ENCODE measurements around the gene OFD1.

Gene OFD1

GRCh38 chrX:13717700-13718472 is 16.7 kb upstream of the OFD1 start:
- ATAC-seq (ENCODE audit: insufficient read depth, low read depth), result no peak
- H3K36me3 ChIP-seq (ENCODE audit: insufficient read depth, low read length), result peaks cover 43% of the 10 kb centered on the region
- no peak for DNase-seq

GRCh38 chrX:13719192-13719856 is 15.2 kb upstream of the OFD1 start:
- peaks cover 41% of the 10 kb centered on the region for H3K79me2 ChIP-seq (ENCODE audit: insufficient read depth, low read length)
- H3K9ac ChIP-seq (ENCODE audit: low read depth, low read length), result no peak overlapping the region
- TF ChIP-seq EZH2 (IDR thresholded peaks at IDR 0.05; ENCODE audit: borderline replicate concordance, low read depth, low read length, severe bottlenecking), result no peak
- TF ChIP-seq CTCF (IDR thresholded peaks at IDR 0.05; ENCODE audit: borderline replicate concordance, extremely low read depth, low read length, poor library complexity, severe bottlenecking), result no peak
- no peak overlapping the region for H3K4me3 ChIP-seq (ENCODE audit: low read depth in 1 of 2, low read length in 2 of 2)
- DNase-seq (no peak), ATAC-seq (ENCODE audit: insufficient read depth, low read depth) (no peak)
- H4K20me1 ChIP-seq (ENCODE audit: insufficient read depth, low read length), result no peaks in the 10 kb centered on the region; the same call in 1 of the 2 replicates
- H3K9me3 ChIP-seq (ENCODE audit: insufficient read depth, low read length, severe bottlenecking), result no peaks in the 10 kb centered on the region
- no peak overlapping the region for H3K4me2 ChIP-seq (ENCODE audit: insufficient read depth, low read length)
- H2AFZ ChIP-seq (ENCODE audit: low read depth, low read length), result no peak overlapping the region
- H3K4me1 ChIP-seq (ENCODE audit: insufficient read depth, low read length), result no peaks in the 10 kb centered on the region
- no peaks in the 10 kb centered on the region for H3K27me3 ChIP-seq (ENCODE audit: insufficient read depth, low read length, poor library complexity)
- H3K27ac ChIP-seq (ENCODE audit: low read length), result no peak overlapping the region
- peaks cover 43% of the 10 kb centered on the region for H3K36me3 ChIP-seq (ENCODE audit: insufficient read depth, low read length)

More at GRCh38 chrX:13717700-13718472, 16.7 kb upstream of the OFD1 start:
- Histone ChIP-seq H3K4me3 (ENCODE audit: low read depth in 1 of 2, low read length in 2 of 2) (no peak overlapping the region), H3K9me3 (ENCODE audit: insufficient read depth, low read length, severe bottlenecking) (no peaks in the 10 kb centered on the region), H3K4me2 (ENCODE audit: insufficient read depth, low read length) (no peak overlapping the region), H3K4me1 (ENCODE audit: insufficient read depth, low read length) (no peaks in the 10 kb centered on the region), H3K79me2 (ENCODE audit: insufficient read depth, low read length) (peaks cover 28% of the 10 kb centered on the region), H3K27me3 (ENCODE audit: insufficient read depth, low read length, poor library complexity) (no peaks in the 10 kb centered on the region), H4K20me1 (ENCODE audit: insufficient read depth, low read length) (no peaks in the 10 kb centered on the region; the same call in 1 of the 2 replicates), H3K27ac (ENCODE audit: low read length) (no peak overlapping the region), H2AFZ (ENCODE audit: low read depth, low read length) (no peak overlapping the region), H3K9ac (ENCODE audit: low read depth, low read length) (no peak overlapping the region)
- TF ChIP-seq EZH2 (IDR thresholded peaks at IDR 0.05; ENCODE audit: borderline replicate concordance, low read depth, low read length, severe bottlenecking) (no peak), CTCF (IDR thresholded peaks at IDR 0.05; ENCODE audit: borderline replicate concordance, extremely low read depth, low read length, poor library complexity, severe bottlenecking) (no peak)

- no peak for TF ChIP-seq EZH2 (IDR thresholded peaks at IDR 0.05; ENCODE audit: borderline replicate concordance, low read depth, low read length, severe bottlenecking)
- TF ChIP-seq CTCF (IDR thresholded peaks at IDR 0.05; ENCODE audit: borderline replicate concordance, extremely low read depth, low read length, poor library complexity, severe bottlenecking), result no peak
- ATAC-seq (ENCODE audit: insufficient read depth, low read depth) (no peak), DNase-seq (no peak)
- no peaks in the 10 kb centered on the region for H3K27me3 ChIP-seq (ENCODE audit: insufficient read depth, low read length, poor library complexity)
- H4K20me1 ChIP-seq (ENCODE audit: insufficient read depth, low read length), result no peaks in the 10 kb centered on the region; the same call in 1 of the 2 replicates
- peaks cover 33% of the 10 kb centered on the region for H3K36me3 ChIP-seq (ENCODE audit: insufficient read depth, low read length)
- H3K9ac ChIP-seq (ENCODE audit: low read depth, low read length), result no peak overlapping the region
- H3K79me2 ChIP-seq (ENCODE audit: insufficient read depth, low read length), result peaks cover 51% of the 10 kb centered on the region
- H3K4me2 ChIP-seq (ENCODE audit: insufficient read depth, low read length), result no peak overlapping the region
- H3K9me3 ChIP-seq (ENCODE audit: insufficient read depth, low read length, severe bottlenecking), result no peaks in the 10 kb centered on the region
- no peak overlapping the region for H2AFZ ChIP-seq (ENCODE audit: low read depth, low read length)
- H3K4me1 ChIP-seq (ENCODE audit: insufficient read depth, low read length), result no peaks in the 10 kb centered on the region
- no peak overlapping the region for H3K27ac ChIP-seq (ENCODE audit: low read length)
- no peak overlapping the region for H3K4me3 ChIP-seq (ENCODE audit: low read depth in 1 of 2, low read length in 2 of 2)
Measured at GRCh38 chrX:13721371-13721770, 13.2 kb upstream of the OFD1 start.

Measured in DND-41 (cell line).